SU-DHL-6 (cell line): ENCODE data around the gene VEGFC.

Experiments
- CTCF ChIP-seq: fragments of 200-600 bp; sonication (generic); IDR thresholded peaks from one replicate; pipeline ENCODE4 v1.5.1; 2017; ENCODE audit warnings: antibody characterized with exemption, mild to moderate bottlenecking, low read length, moderate library complexity; ENCODE audit not compliant: insufficient read depth, poor library complexity, severe bottlenecking
- EZH2phosphoT487 ChIP-seq: fragments of 200-600 bp; sonication (generic), shearing (Covaris generic); conservative IDR thresholded peaks from 2 replicates; pipeline ENCODE4 v1.6.1; 2018; ENCODE audit warnings: mild to moderate bottlenecking, antibody characterized with exemption, low read length, moderate library complexity, mixed read lengths

DNA sequence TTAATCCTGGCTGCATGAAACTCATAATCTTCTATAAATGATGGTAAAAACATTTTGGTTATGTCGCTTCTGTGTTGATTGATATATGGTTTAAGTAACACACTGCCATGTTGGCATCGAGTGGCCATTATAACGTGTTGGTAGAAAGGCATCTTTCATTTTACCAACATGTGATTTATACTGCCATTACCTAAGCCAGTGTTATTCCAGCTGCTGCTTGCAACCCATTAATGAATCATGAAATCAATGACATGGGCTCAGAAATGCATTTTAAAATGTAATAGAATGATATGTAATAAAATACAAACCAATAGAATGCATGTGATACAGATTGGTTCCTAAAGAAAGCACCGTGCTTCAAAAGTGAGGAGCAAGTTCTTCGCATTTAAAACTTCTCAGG is 102.0 kb downstream of the VEGFC start:
- TF ChIP-seq CTCF (no peak), EZH2phosphoT487 (no peak)
